GM12878 (cell line): ENCODE measurements around the gene COL18A1. TPM values are rescaled to one million over a fixed set of nuclear protein-coding genes. Genes with fewer than 3 reads are reported as not detected.

ENCODE experiments used
- ATAC-seq: fragments of 200-7000 bp; cut with Tn5 transposase; 3 replicates; pipeline ENCODE4 v1.9.1; 2020; ENCODE audit warnings: mild to moderate bottlenecking, moderate library complexity
- BruUV-seq: library from RNA; stranded (reverse); fragments of 400-500 nt; replicated peaks from 2 replicates; lab custom pipeline; 2021; lab: Mats Ljungman, UMichigan
- CTCF ChIA-PET: fragments of 300-600 bp; sonication (Branson Sonifier 250); formaldehyde crosslinking; extraction: SDS; loops from one replicate; lab custom pipeline; 2021; ENCODE audit warnings: inconsistent platforms; lab: Yijun Ruan, JAX
- POLR2A ChIA-PET: fragments of 350-600 bp; formaldehyde crosslinking; extraction: SDS; loops from one replicate; lab custom pipeline; 2021; ENCODE audit warnings: inconsistent platforms; lab: Charles Lee
- RAD21 ChIA-PET: fragments of 300-600 bp; sonication (Branson Sonifier 250); formaldehyde crosslinking; loops from one replicate; lab custom pipeline; 2023; ENCODE audit warnings: antibody characterized with exemption; ENCODE audit not compliant: unreplicated experiment; lab: Charles Lee
- SMC1A ChIA-PET: fragments of 300-600 bp; sonication (Branson Sonifier 250); formaldehyde crosslinking; loops from one replicate; lab custom pipeline; 2023; ENCODE audit not compliant: unreplicated experiment, uncharacterized antibody; lab: Charles Lee
- DNase-seq: peaks from one replicate; pipeline ENCODE4 v3.0.0-alpha.2; 2011; ENCODE audit warnings: low read depth, low spot score
- FAIRE-seq: peaks from 3 replicates; lab custom pipeline; 2011; peaks lifted over from hg19 to GRCh38; lab: Jason Lieb, UNC
- H2AFZ ChIP-seq: 2 replicates; pipeline ENCODE4 v1.6.0; 2011; ENCODE audit warnings: low read depth, low read length, control low read depth; ENCODE audit not compliant: control insufficient read depth
- H3K27ac ChIP-seq: 2 replicates; pipeline ENCODE4 v1.5.1; 2011; ENCODE audit warnings: control low read depth; ENCODE audit not compliant: control insufficient read depth, insufficient read depth
- H3K27me3 ChIP-seq, 2 experiments: replicated peaks in 1 of 2; 2 replicates each; pipeline versions ENCODE4 v1.6.0 to v1.6.1; 2011; ENCODE audit warnings: low read length in 1 of 2; ENCODE audit not compliant: control insufficient read depth in 2 of 2, insufficient read depth in 2 of 2
- H3K36me3 ChIP-seq, 2 experiments: 2 replicates each; pipeline ENCODE4 v1.5.1; 2011; ENCODE audit warnings: low read length in 1 of 2; ENCODE audit not compliant: control insufficient read depth in 2 of 2, insufficient read depth in 2 of 2
- H3K4me1 ChIP-seq: 2 replicates; pipeline ENCODE4 v1.6.1; 2011; ENCODE audit warnings: mild to moderate bottlenecking, low read length, moderate library complexity, mixed read lengths; ENCODE audit not compliant: control insufficient read depth, insufficient read depth
- H3K4me2 ChIP-seq: 2 replicates; pipeline ENCODE4 v1.6.0; 2011; ENCODE audit warnings: control low read depth; ENCODE audit not compliant: control insufficient read depth, insufficient read depth
- H3K4me3 ChIP-seq: fragments of 200-600 bp; sonication (generic); 2 replicates; pipeline ENCODE4 v1.5.1; 2016
- H3K79me2 ChIP-seq: 2 replicates; pipeline ENCODE4 v1.6.0; 2011; ENCODE audit warnings: low read length; ENCODE audit not compliant: control insufficient read depth, insufficient read depth
- H3K9ac ChIP-seq: 2 replicates; pipeline ENCODE4 v1.8.0; 2011; ENCODE audit warnings: low read length, control low read depth, mixed read lengths; ENCODE audit not compliant: control insufficient read depth, insufficient read depth
- H3K9me3 ChIP-seq: replicated peaks from 3 replicates; pipeline ENCODE4 v1.5.1; 2011; ENCODE audit warnings: mild to moderate bottlenecking, low read length; ENCODE audit not compliant: control insufficient read depth, insufficient read depth
- H4K20me1 ChIP-seq: 2 replicates; pipeline ENCODE4 v1.6.0; 2011; ENCODE audit not compliant: control insufficient read depth, insufficient read depth
- ESRRA ChIP-seq: IDR thresholded peaks from 2 replicates; pipeline ENCODE4 v1.6.1; 2012; ENCODE audit warnings: mild to moderate bottlenecking, low read length, improper control_type of control experiment
- FOS ChIP-seq: IDR thresholded peaks from 3 replicates; pipeline ENCODE4 v1.6.1; 2011; ENCODE audit warnings: borderline replicate concordance; ENCODE audit not compliant: insufficient read length; ENCODE audit errors: extremely low read depth
- ZBTB11 ChIP-seq: fragments of 450-650 bp; formaldehyde crosslinking; IDR thresholded peaks from 2 replicates; pipeline ENCODE4 v1.5.0; 2022; ENCODE audit warnings: mild to moderate bottlenecking, missing genetic modification characterization
- WGBS: methylation state at CpG from one replicate; pipeline ENCODE4 v1.1.6; 2016; ENCODE audit warnings: low lambda C conversion rate; ENCODE audit not compliant: insufficient replicate concordance, insufficient coverage; ENCODE audit errors: missing lambda C conversion rate; 5-methylcytosine and 5-hydroxymethylcytosine counted together
- in situ Hi-C: fragments of 300-500 bp; cut with MboI; formaldehyde crosslinking; loops from 9 replicates; pipeline ENCODE4 v1.14.3; 2018; ENCODE audit warnings: mixed read lengths
- intact Hi-C: fragments of 100-400 bp; cut with micrococcal nuclease; formaldehyde crosslinking; loops from one replicate; pipeline ENCODE4 v1.14.2; 2022; ENCODE audit not compliant: unreplicated experiment
- polyA plus RNA-seq, 11 experiments: library from polyadenylated mRNA; depleted of rRNA in 4 of 11; unstranded in 6 of 11; stranded (reverse) in 5 of 11; fragments of >200 nt; fragmentation: Nextera tagmentation in 4 of 11; fragmentation: Illumina TruSeq in 1 of 11; extraction: Ambion mirVana in 4 of 11; extraction: Trizol in 1 of 11; gene quantifications; 1 replicate in 1 of 11; 2 replicates in 10 of 11; pipeline versions ENCODE4 v1.2.1 to v1.2.3, GENCODE V29; 2011 to 2016; ENCODE audit warnings: inconsistent platforms in 2 of 11, missing spikeins in 2 of 11, low read depth in 1 of 11
- total RNA-seq, 4 experiments: library from RNA; depleted of rRNA in 3 of 4; stranded (reverse); fragments of >200 nt in 3 of 4; fragmentation: Illumina TruSeq in 1 of 4; extraction: Trizol in 1 of 4; gene quantifications; 2 replicates each; pipeline versions ENCODE4 v1.2.1 to v1.2.3, GENCODE V29; 2013 to 2021

Gene COL18A1
- total and polyA plus RNA-seq, 10 of the 15 experiments (the other 5 are each of a cell fraction or from before 2014, with no cell fraction given) = under 0.01 to 0.49 (median 0.09) TPM; not detected in 3

- BruUV-seq = no TSS peak
- ChIA-PET SMC1A (no interaction called here), CTCF (no interaction called here)
- Histone ChIP-seq H3K27ac (no peak overlapping the region), H3K4me2 (no peak overlapping the region), H3K9ac (no peak overlapping the region), H4K20me1 (no peaks in the 10 kb centered on the region)
- no peak for ATAC-seq
- no peak for TF ChIP-seq ESRRA
- no peak for TF ChIP-seq FOS
- TF ChIP-seq ZBTB11 = no peak
- TF ChIP-seq, all 136 proteins: peak for 0
- H3K4me1 ChIP-seq = no peaks in the 10 kb centered on the region
- DNase-seq (no peak), FAIRE-seq (no peak)
- in situ Hi-C loops (no loop called here), intact Hi-C loops (no loop called here)
- ChIA-PET POLR2A (no interaction called here), RAD21 (no interaction called here)
- no peaks in the 10 kb centered on the region for H3K36me3 ChIP-seq
- H3K79me2 ChIP-seq = no peaks in the 10 kb centered on the region
- no peak overlapping the region for H2AFZ ChIP-seq
- no peak overlapping the region for H3K4me3 ChIP-seq
- WGBS = 30% methylated on average over 25 of the region's 25 CpGs
- H3K9me3 ChIP-seq = no peaks in the 10 kb centered on the region
- peaks cover 0 to 2% of the 10 kb centered on the region in 2 experiments; a peak in 2 of 4 replicates for H3K27me3 ChIP-seq
These were observed 11.1 kb downstream of the COL18A1 start for GRCh38 chr21:45415943-45416611.
